COLO668 (cell line): Measurements from ENCODE around the gene NLRX1.
"Not testable (repeated sequence)": the region's sequence is repeated elsewhere in the genome, so short reads cannot be mapped to it uniquely, and the experiment has no call there.

Experiments
- DNase-seq: peaks from one replicate; lab custom pipeline; 2025; ENCODE audit not compliant: unreplicated experiment; lab: John Stamatoyannopoulos, UW

NLRX1 gene

DNA sequence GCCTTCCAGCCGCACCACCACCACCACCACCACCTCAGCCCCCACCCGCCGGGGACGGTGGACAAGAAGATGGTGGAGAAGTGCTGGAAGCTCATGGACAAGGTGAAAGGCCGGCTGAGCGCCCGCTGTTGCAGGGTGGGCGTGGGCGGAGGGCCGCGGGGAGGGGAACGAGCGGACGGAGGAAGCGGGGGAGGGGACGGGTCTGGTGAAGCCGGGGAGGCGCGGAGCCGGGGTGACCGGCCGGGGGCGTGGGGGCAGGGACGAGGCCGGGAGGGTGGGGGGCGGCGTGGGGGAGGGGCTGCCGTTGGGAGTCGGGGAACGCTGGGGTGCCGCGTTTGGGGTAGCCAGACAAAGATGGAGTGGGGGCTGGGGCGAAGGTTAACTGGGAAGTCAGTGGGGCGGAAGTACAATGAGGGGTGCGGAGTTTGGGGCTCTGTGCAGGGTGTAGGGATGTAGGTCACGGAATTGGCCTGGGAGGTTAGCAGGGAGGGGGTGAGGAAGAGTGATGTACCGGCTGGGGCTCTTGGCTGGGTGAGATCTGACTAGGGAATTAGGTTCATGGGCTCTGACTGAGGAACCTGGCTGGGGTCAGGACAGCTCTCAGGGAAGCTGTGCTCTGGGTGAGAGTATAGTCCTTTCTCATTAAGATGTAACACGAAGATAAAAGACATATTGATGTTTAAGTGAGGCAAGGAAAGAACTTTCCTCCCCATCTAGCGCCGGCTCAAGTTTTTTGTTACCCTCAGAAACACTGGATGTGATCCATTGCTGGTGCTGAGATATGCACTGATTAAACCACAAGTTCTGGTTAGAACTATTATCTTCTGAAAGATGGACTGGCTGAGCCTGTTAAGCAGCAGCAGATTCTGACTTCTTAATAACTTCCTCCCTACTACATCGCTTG lies 38.2 kb downstream of the NLRX1 start:
- DNase-seq: peak; percentile 50

DNA sequence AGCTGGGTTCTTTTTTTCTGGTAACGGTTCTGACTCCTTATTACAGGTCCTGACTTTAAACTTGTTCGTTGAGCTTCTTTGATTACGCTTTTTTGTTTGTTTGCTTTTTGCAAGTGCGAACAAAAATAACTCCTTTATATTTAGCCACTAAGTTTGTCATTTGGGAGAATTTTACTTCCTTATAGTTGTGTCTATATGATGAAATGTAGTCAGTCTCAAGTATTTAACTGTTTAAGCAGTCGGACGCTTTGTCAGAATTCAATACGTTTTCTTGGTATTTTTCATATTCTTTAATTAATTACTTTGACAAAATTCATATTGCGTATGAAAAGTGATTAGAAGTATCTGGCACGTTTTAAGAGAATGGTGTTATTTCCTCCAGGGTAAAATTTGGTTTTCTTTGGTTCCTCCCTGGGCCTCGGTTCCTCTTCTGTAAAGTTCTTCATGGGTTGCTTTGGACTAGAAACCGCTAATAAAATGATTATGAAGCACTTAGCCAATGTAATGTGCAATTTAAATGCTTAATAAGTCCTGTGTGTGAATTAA lies 39.0 kb downstream of the NLRX1 start:
- no peak for DNase-seq

DNA sequence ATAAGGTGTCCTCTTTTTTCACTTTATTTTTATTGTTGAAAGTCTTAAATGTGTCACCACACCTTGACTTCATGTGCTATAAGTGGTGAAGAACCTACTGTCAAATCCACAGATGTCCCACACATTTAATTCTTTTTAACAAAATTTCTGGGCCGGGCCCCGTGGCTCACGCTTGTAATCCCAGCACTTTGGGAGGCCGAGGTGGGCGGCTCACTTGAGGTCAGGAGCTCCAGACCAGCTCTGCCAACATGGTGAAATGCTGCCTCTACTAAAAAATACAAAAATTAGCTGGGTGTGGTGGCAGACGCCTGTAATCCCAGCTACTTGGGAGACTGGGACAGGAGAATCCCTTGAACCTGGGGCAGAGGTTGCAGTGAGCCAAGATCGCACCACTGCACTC lies 40.7 kb downstream of the NLRX1 start:
- DNase-seq: no peak

DNA sequence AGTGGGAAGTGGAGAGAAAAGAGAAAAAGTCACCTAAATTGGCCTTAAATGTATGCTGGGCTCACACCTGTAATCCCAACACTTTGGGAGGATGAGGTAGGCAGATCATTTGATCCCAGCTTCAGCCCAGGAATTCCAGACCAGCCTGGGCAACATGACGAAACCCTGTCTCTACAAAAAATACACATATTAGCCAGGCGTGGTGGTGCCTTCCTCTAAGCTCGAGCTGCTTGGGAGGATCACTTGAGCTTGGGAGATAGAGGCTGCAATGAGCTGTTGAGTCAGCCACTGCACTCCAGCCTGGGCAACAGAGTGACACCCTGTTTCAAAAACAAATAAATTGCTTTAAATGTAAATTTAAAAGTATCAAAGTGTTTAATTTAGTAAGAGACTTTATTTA lies 41.5 kb downstream of the NLRX1 start:
- DNase-seq: no peak

DNA sequence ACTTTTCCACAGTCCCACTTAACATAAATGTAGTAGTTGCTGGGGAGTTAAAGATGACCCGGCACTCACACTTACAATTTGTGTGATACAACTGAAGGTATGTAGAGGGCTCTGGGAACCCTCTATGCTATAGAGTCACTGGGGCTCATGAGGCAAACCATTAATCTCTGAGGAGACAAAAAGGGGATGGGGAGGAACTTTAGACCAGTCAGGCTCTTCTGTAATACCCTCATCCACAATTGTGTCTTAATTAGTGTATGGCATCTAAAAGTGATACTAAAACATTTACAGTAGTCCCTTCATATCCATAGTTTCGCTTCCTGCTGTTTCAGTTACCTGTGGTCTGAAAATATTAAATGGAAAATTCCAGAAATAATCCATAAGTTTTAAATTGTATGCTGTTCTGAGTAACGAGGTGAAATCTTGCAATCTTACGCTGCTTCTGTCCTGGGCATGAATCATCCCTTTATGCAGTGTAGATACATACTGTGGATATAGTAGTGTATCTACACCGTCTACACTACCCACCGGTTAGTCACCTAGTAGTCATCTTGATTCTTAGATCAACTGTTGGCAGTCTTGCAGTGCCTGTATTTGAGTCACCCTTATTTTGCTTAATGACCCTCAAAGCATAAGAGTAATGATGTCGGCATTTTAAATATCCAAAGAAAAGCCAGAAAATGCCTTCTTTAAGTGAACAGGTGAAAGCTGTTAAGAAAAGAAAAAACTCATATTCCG lies 49.8 kb downstream of the NLRX1 start:
- DNase-seq: no peak

GRCh38 chr11:119222308-119222707 lies 53.8 kb downstream of the NLRX1 start:
- DNase-seq: no peak

GRCh38 chr11:119222891-119223290 lies 54.4 kb downstream of the NLRX1 start:
- no peak for DNase-seq

GRCh38 chr11:119223856-119224255 lies 55.3 kb downstream of the NLRX1 start:
- DNase-seq: no peak

- DNase-seq: not testable (repeated sequence)
Observed at GRCh38 chr11:119228535-119229287, 60.2 kb downstream of the NLRX1 start.

GRCh38 chr11:119229288-119229672 lies 60.8 kb downstream of the NLRX1 start:
- no peak for DNase-seq

DNA sequence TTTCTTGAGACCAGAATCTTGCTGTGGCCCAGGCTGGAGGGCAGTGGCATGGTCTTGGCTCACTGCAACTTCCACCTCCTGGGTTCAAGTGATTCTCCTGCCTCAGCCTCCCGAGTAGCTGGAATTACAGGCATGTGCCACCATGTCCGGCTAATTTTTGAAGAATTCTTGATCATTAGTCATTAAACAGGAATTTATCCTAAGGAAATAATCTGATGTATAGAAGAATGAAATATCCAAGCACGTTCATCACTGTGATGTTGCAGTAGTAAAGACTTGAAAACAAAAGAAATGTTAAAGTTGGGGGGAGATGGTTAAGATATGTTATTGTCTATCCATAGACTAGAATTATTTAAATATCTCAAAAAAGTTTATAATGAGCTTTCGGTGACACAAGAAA lies 61.2 kb downstream of the NLRX1 start:
- no peak for DNase-seq
